GM13976 (cell line): Measurements from ENCODE around the gene ERMARD.

ENCODE experiments used
- DNase-seq: peaks from one replicate; pipeline ENCODE4 v3.0.0; 2012; ENCODE audit warnings: low spot score
- CTCF ChIP-seq: IDR thresholded peaks from 2 replicates; pipeline ENCODE4 v1.5.1; 2012; ENCODE audit warnings: borderline replicate concordance, mild to moderate bottlenecking; ENCODE audit not compliant: insufficient read depth; ENCODE audit errors: extremely low read depth, missing control alignments, control extremely low read depth
- in situ Hi-C: fragments of 300-500 bp; cut with MboI; formaldehyde crosslinking; loops from one replicate; pipeline ENCODE4 v1.12.0; 2022; ENCODE audit warnings: low sequenced_read_pairs, mixed read lengths, inconsistent platforms; ENCODE audit not compliant: unreplicated experiment

ERMARD gene

GRCh38 chr6:169826697-169827096 is 75.3 kb downstream of the ERMARD start:
- no peak for TF ChIP-seq CTCF

GRCh38 chr6:169827290-169827717 is 75.9 kb downstream of the ERMARD start:
- in situ Hi-C loops = no loop called here
- no peak for TF ChIP-seq CTCF
- no peak for DNase-seq

More at GRCh38 chr6:169826697-169827096, 75.3 kb downstream of the ERMARD start:
- no peak for DNase-seq
- in situ Hi-C loops = no loop called here

DNA sequence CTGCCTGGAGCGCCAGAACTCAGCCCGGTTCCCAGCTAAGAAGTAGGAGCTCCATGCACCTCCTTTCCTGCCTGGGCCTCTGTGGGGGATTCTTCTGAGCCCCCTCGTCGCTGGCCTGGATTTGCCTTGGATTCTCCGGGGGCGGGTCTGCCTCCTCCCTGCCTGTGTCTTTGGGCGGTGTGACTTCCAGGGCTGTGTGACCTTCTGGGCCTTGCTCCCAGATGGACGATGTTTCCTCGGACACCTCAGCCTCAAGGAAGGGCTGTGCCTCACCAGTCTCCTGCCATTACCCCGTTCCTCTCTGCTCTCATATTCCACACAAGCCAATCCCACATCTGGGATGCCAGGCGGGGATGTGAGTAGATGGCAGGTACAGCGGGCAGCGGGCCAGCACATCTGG is 76.8 kb downstream of the ERMARD start:
- no peak for DNase-seq
- in situ Hi-C loops = no loop called here
- no peak for TF ChIP-seq CTCF

DNA sequence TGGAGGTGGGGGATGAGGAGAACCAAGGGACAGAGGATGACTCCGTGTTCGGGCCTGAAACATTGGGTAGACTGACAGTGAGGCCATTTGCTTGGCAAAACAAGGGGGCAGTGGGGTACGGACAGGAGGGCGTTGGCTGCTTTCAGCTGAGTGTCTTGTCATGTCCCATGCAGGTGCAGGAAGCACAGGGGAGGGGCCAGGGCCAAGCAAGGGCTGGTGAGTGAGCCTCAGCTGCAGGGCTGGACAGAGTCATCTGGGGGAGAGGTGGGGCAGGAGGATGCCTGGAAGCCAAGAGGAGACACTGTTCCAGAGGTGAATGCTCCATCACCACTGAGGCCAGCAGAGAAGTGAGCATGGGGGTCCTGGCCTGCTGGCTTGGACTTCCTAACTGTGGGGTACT is 78.4 kb downstream of the ERMARD start:
- TF ChIP-seq CTCF = no peak
- in situ Hi-C loops = no loop called here
- DNase-seq = no peak

DNA sequence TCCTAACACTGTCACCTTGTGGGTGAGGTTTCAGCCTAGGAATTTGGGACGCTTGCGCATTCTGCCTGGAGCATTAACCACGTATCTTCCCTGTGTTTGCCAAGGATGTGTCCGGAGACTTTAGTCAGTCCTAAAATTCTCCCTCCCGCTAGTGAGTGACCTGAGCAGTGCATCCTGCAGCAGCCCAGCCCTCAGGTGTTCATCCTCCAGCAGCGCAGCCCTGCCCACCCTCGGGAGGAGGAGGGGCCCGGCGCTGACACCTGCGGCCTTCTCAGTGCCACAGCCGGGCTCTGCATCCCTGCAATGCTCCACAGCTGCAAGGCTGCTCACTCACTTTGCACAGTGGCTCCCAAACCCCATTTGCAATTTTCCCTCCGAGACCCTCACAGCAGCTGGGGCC is 79.5 kb downstream of the ERMARD start:
- no peak for DNase-seq
- in situ Hi-C loops = no loop called here
- TF ChIP-seq CTCF = no peak
